HepG2 (cell line): Measurements from ENCODE around the gene DALRD3. TPM values are rescaled to one million over a fixed set of nuclear protein-coding genes. Genes with fewer than 3 reads are reported as not detected.

Experiments
- ATF7-NPFF ChIP-seq: sonication (generic); formaldehyde crosslinking; IDR thresholded peaks from 2 replicates; pipeline ENCODE4 v1.8.1; 2023; ENCODE audit warnings: mild to moderate bottlenecking, low read depth, missing genetic modification reagents, moderate library complexity
- BORCS8-MEF2B ChIP-seq: sonication (generic); formaldehyde crosslinking; IDR thresholded peaks from 2 replicates; pipeline ENCODE4 v1.8.0; 2022; ENCODE audit warnings: mild to moderate bottlenecking, missing genetic modification reagents
- EP300 ChIP-seq, 3 experiments: sonication (generic) in 1 of 3; formaldehyde crosslinking in 1 of 3; IDR thresholded peaks; 2 replicates each; pipeline versions ENCODE4 v1.5.1 to v1.6.1; 2011 to 2020; ENCODE audit warnings: low read depth in 2 of 3, low read length in 2 of 3, borderline replicate concordance in 1 of 3, improper control_type of control experiment in 1 of 3, mild to moderate bottlenecking in 1 of 3, missing genetic modification reagents in 1 of 3, moderate library complexity in 1 of 3
- FOXJ3 ChIP-seq: sonication (generic); formaldehyde crosslinking; IDR thresholded peaks from 2 replicates; pipeline ENCODE4 v1.4.0; 2020; ENCODE audit warnings: missing genetic modification reagents, mild to moderate bottlenecking, borderline replicate concordance
- GABPB1 ChIP-seq: IDR thresholded peaks from 2 replicates; pipeline ENCODE4 v1.6.1; 2016; ENCODE audit warnings: mild to moderate bottlenecking, missing genetic modification reagents, moderate library complexity, missing compliant biosample characterization
- HIVEP1 ChIP-seq: sonication (generic); formaldehyde crosslinking; IDR thresholded peaks from 2 replicates; pipeline ENCODE4 v1.4.0; 2020; ENCODE audit warnings: mild to moderate bottlenecking, missing genetic modification reagents
- KLF16 ChIP-seq, 2 experiments: sonication (generic) in 1 of 2; formaldehyde crosslinking in 1 of 2; IDR thresholded peaks; 2 replicates each; pipeline versions ENCODE4 v1.6.1 to v1.8.0; 2016 to 2023; ENCODE audit warnings: missing genetic modification reagents in 2 of 2, missing compliant biosample characterization in 1 of 2
- PHF20 ChIP-seq: sonication (generic); formaldehyde crosslinking; IDR thresholded peaks from 2 replicates; pipeline ENCODE4 v1.5.0; 2020; ENCODE audit warnings: mild to moderate bottlenecking, missing genetic modification reagents
- PRPF4 ChIP-seq: fragments of 200-400 bp; formaldehyde crosslinking; IDR thresholded peaks from 2 replicates; pipeline ENCODE4 v1.6.1; 2016; ENCODE audit warnings: low read length, low read depth; ENCODE audit not compliant: poor library complexity, severe bottlenecking
- SIN3B ChIP-seq: fragments of 150-350 bp; IDR thresholded peaks from 2 replicates; pipeline ENCODE4 v1.6.1; 2014; ENCODE audit warnings: low read length
- SUZ12 ChIP-seq: fragments of 150-350 bp; IDR thresholded peaks from 2 replicates; pipeline ENCODE4 v1.6.1; 2014; ENCODE audit warnings: low read depth, low read length
- WIZ ChIP-seq: sonication (generic); formaldehyde crosslinking; IDR thresholded peaks from 2 replicates; pipeline ENCODE4 v1.5.1; 2020; ENCODE audit warnings: mild to moderate bottlenecking, missing genetic modification reagents
- ZBTB21 ChIP-seq: sonication (generic); formaldehyde crosslinking; IDR thresholded peaks from 2 replicates; pipeline ENCODE4 v1.4.0; 2020; ENCODE audit warnings: missing genetic modification reagents
- ZBTB42 ChIP-seq: sonication (generic); formaldehyde crosslinking; IDR thresholded peaks from 2 replicates; pipeline ENCODE4 v1.5.0; 2020; ENCODE audit warnings: mild to moderate bottlenecking, missing genetic modification reagents
- ZFP82 ChIP-seq: sonication (generic); formaldehyde crosslinking; IDR thresholded peaks from 2 replicates; pipeline ENCODE4 v1.5.1; 2020; ENCODE audit warnings: mild to moderate bottlenecking, missing genetic modification reagents, borderline replicate concordance
- ZKSCAN8 ChIP-seq: IDR thresholded peaks from 2 replicates; pipeline ENCODE4 v1.6.1; 2016; ENCODE audit warnings: borderline replicate concordance, missing genetic modification reagents, missing compliant biosample characterization
- ZNF160 ChIP-seq: sonication (generic); formaldehyde crosslinking; IDR thresholded peaks from 2 replicates; pipeline ENCODE4 v1.8.0; 2022; ENCODE audit warnings: mild to moderate bottlenecking, inconsistent platforms, missing genetic modification reagents
- ZNF224 ChIP-seq: sonication (generic); formaldehyde crosslinking; IDR thresholded peaks from 2 replicates; pipeline ENCODE4 v1.5.0; 2020; ENCODE audit warnings: mild to moderate bottlenecking, missing genetic modification reagents
- ZNF335 ChIP-seq: sonication (generic); formaldehyde crosslinking; IDR thresholded peaks from 2 replicates; pipeline ENCODE4 v1.4.0; 2020; ENCODE audit warnings: missing genetic modification reagents
- ZNF441 ChIP-seq: sonication (generic); formaldehyde crosslinking; IDR thresholded peaks from 2 replicates; pipeline ENCODE4 v1.7.0; 2021; ENCODE audit warnings: missing genetic modification reagents, borderline replicate concordance
- ZNF557 ChIP-seq: sonication (generic); formaldehyde crosslinking; IDR thresholded peaks from 2 replicates; pipeline ENCODE4 v1.4.0; 2020; ENCODE audit warnings: missing genetic modification reagents
- ZNF577 ChIP-seq: sonication (generic); formaldehyde crosslinking; IDR thresholded peaks from 2 replicates; pipeline ENCODE4 v1.4.0; 2020; ENCODE audit warnings: mild to moderate bottlenecking, low read depth, missing genetic modification reagents, borderline replicate concordance
- ZNF83 ChIP-seq: sonication (generic); formaldehyde crosslinking; IDR thresholded peaks from 2 replicates; pipeline ENCODE4 v1.4.0; 2020; ENCODE audit warnings: missing genetic modification reagents, mild to moderate bottlenecking, borderline replicate concordance
- polyA plus RNA-seq, 8 experiments: library from polyadenylated mRNA; depleted of rRNA in 3 of 8; stranded (reverse) in 7 of 8; unstranded in 1 of 8; fragments of >200 nt; fragmentation: Illumina TruSeq in 4 of 8; extraction: Trizol in 4 of 8; gene quantifications; 2 replicates each; pipeline versions ENCODE4 v1.2.1 to v1.2.3, GENCODE V29; 2011 to 2016; ENCODE audit warnings: low read depth in 4 of 8, missing spikeins in 1 of 8, mixed read lengths in 1 of 8; ENCODE audit not compliant: insufficient read depth in 1 of 8
- total RNA-seq, 5 experiments: library from RNA; depleted of rRNA; stranded (reverse); fragments of >200 nt; fragmentation: Illumina TruSeq; extraction: Trizol; gene quantifications; 2 replicates each; pipeline ENCODE4 v1.2.3, GENCODE V29; 2016; ENCODE audit warnings: low read depth in 1 of 5
- TF ChIP-seq, protein P1 (sequence below): sonication (generic); formaldehyde crosslinking; IDR thresholded peaks from 2 replicates; pipeline ENCODE4 v1.5.0; 2020; ENCODE audit warnings: mild to moderate bottlenecking, low read depth, missing genetic modification reagents, borderline replicate concordance
- TF ChIP-seq, protein P2 (sequence below): IDR thresholded peaks from 2 replicates; pipeline ENCODE4 v1.6.1; 2016; ENCODE audit warnings: mild to moderate bottlenecking
- TF ChIP-seq, protein P3 (sequence below): sonication (generic); formaldehyde crosslinking; IDR thresholded peaks from 2 replicates; pipeline ENCODE4 v1.8.0; 2022; ENCODE audit warnings: missing genetic modification reagents, mild to moderate bottlenecking, inconsistent platforms, borderline replicate concordance

Gene DALRD3
- total and polyA plus RNA-seq, 2 of the 13 experiments (the other 11 are each of a cell fraction or from before 2014, with no cell fraction given) = 19.9 to 36.5 TPM

DNA sequence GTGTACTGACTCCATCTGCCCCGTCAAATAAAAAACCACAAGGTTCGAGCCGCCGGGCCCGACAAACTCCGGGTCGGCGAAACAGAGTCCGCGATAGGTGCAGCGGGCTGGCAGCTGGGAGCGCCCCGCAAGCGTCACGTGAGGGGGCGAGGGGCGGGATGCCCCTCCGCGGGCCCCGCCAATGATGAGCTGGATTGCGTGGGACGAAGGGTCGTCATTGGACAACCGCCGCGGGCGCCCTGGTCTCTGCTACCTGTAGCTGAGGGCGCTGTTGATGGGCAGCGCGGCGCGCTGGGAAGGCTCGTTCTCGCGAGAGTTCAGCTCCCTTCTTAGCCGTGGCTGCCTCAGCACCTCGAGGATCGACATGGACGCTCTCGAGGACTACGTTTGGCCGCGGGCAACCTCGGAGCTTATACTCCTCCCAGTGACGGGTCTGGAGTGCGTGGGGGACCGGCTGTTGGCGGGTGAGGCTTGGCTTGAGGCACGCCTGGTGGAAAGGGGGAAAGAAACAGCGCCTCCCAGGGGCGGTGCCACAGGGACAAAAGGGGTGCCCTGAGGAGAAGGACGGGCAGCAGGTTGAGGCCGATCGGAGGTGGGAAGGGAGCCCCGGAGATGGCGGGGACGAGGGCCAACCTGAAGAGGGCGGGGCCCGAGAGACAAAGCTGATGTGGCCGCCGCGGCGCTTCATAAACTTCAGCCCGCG lies 11.2 kb downstream of the DALRD3 start, which contains the start of gene WDR6 (continued):
- TF ChIP-seq ZNF441 = peak; percentile 43; the same call in 1 of the 2 replicates
- TF ChIP-seq ZBTB21 = no peak
- TF ChIP-seq ZNF557 (CRISPR knock-in tag) = no peak
- TF ChIP-seq FOXJ3 (CRISPR knock-in tag) = no peak; the same call in 1 of the 2 replicates
- peak; percentile 73; the same call in 1 of the 2 replicates for TF ChIP-seq ZNF83 (CRISPR knock-in tag)
- no peak for TF ChIP-seq ZKSCAN8 (CRISPR knock-in tag)
- no peak for TF ChIP-seq ZFP82 (CRISPR knock-in tag)
- no peak; the same call in 1 of the 2 replicates for TF ChIP-seq ATF7-NPFF (CRISPR knock-in tag)
- no peak for TF ChIP-seq ZNF577 (CRISPR knock-in tag)
- TF ChIP-seq, protein P1, sequence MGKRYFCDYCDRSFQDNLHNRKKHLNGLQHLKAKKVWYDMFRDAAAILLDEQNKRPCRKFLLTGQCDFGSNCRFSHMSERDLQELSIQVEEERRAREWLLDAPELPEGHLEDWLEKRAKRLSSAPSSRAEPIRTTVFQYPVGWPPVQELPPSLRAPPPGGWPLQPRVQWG (CRISPR knock-in tag) = no peak
- TF ChIP-seq SUZ12 = no peak
- no peak for TF ChIP-seq EP300 (IDR thresholded peaks at IDR 0.05; ENCODE audit: low read depth in 2 of 2, low read length in 2 of 2)
- peak; percentile 57; the same call in 1 of the 2 replicates for TF ChIP-seq EP300 (CRISPR knock-in tag; IDR thresholded peaks at IDR 0.05; ENCODE audit: borderline replicate concordance)
- TF ChIP-seq GABPB1 (CRISPR knock-in tag) = peak; percentile 66; the same call in 1 of the 2 replicates
- TF ChIP-seq SIN3B = peak; percentile 40; the same call in 1 of the 2 replicates
- no peak for TF ChIP-seq PRPF4
- TF ChIP-seq, protein P2, sequence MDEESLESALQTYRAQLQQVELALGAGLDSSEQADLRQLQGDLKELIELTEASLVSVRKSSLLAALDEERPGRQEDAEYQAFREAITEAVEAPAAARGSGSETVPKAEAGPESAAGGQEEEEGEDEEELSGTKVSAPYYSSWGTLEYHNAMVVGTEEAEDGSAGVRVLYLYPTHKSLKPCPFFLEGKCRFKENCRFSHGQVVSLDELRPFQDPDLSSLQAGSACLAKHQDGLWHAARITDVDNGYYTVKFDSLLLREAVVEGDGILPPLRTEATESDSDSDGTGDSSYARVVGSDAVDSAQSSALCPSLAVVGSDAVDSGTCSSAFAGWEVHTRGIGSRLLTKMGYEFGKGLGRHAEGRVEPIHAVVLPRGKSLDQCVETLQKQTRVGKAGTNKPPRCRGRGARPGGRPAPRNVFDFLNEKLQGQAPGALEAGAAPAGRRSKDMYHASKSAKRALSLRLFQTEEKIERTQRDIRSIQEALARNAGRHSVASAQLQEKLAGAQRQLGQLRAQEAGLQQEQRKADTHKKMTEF (CRISPR knock-in tag) = peak; percentile 69
- TF ChIP-seq KLF16 (CRISPR knock-in tag; IDR thresholded peaks at IDR 0.05) = peak in 1 of 2 experiments; percentile 80; a peak in 2 of 4 replicates
- TF ChIP-seq ZNF224 (CRISPR knock-in tag) = no peak
- TF ChIP-seq, protein P3, sequence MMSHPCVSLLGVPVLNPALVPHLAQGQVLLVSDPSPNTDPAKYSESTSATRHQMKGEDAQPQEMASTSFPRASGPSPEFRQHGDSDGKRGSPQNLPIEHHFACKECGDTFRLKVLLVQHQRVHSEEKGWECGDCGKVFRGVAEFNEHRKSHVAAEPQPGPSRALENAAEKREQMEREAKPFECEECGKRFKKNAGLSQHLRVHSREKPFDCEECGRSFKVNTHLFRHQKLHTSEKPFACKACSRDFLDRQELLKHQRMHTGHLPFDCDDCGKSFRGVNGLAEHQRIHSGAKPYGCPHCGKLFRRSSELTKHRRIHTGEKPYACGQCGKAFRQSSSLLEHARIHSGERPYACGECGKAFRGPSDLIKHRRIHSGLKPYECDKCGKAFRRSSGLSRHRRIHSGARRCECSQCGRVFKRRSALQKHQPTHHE (CRISPR knock-in tag) = peak; percentile 90; the same call in 1 of the 2 replicates
- TF ChIP-seq WIZ (CRISPR knock-in tag) = no peak
- no peak for TF ChIP-seq ZNF160 (CRISPR knock-in tag)
- TF ChIP-seq BORCS8-MEF2B (CRISPR knock-in tag) = peak; percentile 88
- no peak for TF ChIP-seq ZBTB42 (CRISPR knock-in tag)
- TF ChIP-seq PHF20 (CRISPR knock-in tag) = 0 out of 2 replicates have a peak, but pooled peaks have one; percentile 14
- TF ChIP-seq ZNF335 (CRISPR knock-in tag) = no peak; the same call in 1 of the 2 replicates
- TF ChIP-seq HIVEP1 (CRISPR knock-in tag) = peak; percentile 91
